NOMO-1 (cell line): Measurements from ENCODE around the gene LBH.
"Not testable (repeated sequence)": the region's sequence is repeated elsewhere in the genome, so short reads cannot be mapped to it uniquely, and the experiment has no call there.

ENCODE experiments used
- DNase-seq, 2 experiments: peaks; one replicate each; lab custom pipeline; 2025; ENCODE audit not compliant: unreplicated experiment in 2 of 2; lab: John Stamatoyannopoulos, UW

LBH gene

DNA sequence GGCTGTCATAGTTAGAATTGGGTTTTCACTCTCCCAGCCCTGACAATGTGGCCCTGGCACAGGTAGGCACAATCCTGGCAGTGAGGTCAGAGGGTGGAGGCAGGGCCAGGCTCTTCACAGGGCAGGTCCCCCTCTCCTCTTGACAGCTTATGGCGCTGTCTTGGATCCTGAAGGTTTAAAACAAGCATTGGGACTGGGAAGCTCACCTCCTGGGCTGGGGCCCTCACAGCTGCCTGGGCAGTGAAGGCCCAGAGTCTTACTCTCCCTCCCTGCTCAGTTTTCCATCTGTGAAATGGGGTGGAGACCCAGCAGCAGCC lies 23.3 kb downstream of the LBH start:
- DNase-seq: no peak

DNA sequence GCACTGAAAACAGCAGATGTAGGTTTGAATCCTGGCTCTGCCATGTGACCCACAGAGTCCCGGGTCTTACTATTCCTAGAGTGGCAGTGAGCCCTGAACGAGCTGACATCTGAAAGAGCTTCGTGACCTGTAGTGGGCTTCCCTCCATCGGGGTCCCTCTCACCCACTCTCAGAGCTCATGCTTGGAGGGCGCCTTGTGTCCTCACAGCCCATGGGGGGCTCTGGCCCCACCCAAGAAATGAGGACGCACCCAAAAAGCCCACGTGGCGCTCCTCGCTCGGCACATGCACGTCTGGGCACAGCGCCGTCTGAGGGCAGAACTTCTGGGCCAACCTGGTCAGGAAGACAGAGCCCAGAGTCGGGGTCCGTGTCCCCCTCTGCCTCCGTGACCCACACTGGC lies 23.7 kb downstream of the LBH start:
- no peak for DNase-seq

DNA sequence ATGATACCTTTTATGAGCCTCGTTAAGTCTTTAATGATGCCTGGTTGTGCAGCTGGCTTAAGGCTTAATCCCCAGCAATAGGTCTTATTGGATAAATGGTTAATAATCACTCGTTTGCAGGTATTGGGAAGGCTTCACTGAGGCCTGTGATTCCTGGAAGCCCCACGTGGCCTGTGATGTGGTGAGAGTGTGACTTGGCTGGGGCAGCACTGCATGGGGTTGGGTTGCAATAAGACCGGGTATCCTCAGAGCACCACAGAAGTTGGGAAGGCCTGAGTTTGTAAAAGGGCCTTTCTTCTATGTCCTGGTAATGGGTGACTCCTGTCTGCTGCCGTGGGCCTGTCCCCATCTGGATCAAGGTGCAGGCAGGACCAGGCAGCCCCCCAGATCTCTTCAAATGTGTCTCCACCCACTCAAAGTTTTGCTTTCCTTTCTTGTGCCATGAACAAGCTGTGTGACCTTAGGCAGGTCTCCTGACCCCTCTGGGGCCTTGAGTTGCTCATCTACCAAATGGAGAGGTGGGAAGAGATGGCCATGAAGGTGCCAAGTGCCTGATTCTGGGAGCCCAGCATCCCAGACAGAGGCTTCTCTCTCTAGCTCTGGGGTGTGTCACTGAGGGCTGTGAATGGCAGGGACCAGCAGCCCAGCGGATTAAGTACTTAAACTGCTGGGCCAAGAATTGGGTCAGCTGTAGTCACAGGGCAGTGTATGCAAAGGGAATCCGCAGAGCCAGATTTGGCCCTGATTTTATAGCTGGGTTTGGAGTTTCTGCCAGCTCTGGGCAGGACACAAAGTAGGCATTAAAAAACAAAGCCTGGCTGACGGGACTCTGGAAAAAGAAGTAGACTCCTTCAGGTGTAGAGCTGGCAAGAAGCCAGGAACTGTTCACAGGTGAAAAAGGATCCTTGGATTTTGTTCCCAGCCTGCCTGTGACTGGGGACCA lies 24.4 kb downstream of the LBH start:
- no peak for DNase-seq

DNA sequence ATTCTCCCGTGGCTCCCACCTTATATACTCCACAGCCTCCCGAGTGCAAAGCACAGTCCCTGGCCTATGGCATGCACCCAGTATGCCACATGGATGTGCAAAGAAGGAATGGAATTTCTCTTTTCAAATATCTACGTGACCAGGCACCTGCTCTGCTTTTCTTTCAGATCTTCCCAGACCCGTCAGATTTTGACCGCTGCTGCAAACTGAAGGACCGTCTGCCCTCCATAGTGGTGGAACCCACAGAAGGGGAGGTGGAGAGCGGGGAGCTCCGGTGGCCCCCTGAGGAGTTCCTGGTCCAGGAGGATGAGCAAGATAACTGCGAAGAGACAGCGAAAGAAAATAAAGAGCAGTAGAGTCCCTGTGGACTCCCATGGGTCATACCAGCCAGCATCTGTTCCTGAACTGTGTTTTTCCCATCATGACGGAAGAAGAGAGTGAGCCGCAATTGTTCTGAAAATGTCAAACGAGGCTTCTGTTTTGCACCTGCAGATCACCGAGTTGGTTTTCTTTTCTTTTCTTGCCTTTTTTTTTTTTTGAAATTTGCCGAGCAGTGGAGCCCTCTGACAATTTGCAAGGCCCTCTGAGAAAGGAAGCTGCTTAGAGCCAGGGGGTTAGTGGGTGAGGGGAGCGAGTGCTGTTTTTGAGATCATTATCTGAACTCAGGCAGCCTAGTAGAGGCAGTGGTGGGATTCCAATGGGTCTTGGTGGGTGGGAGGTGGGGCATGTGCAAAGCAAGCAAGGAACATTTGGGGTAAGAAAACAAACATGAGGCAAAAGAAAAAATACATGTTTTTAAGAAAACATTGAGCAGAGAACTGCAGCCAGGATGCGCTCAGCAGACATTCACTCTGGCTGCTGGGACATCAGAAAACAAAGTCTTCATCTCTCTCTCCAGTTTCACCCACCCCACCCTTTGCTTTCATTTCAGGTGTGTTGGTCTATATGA lies 26.2 kb downstream of the LBH start:
- DNase-seq: no peak

DNA sequence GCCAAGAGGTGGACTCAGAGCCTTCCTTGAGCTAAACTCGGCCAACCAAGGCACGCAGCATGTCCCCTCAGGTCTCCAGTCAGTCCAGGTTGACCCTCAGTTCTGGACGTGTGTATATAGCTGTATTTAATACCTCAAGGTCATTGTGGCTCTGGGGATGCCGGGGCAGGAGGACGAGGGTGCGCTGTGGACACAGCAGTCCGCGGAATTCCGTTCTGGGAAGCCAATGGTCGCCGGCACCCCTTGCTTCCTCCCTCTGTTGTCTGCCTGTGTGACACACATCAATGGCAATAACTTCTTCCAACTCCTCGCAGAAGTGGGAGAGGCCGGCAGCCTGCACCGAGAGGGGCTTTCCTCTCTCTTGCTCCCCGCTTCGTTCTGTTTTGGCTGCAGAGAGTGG lies 27.7 kb downstream of the LBH start:
- DNase-seq: no peak

DNA sequence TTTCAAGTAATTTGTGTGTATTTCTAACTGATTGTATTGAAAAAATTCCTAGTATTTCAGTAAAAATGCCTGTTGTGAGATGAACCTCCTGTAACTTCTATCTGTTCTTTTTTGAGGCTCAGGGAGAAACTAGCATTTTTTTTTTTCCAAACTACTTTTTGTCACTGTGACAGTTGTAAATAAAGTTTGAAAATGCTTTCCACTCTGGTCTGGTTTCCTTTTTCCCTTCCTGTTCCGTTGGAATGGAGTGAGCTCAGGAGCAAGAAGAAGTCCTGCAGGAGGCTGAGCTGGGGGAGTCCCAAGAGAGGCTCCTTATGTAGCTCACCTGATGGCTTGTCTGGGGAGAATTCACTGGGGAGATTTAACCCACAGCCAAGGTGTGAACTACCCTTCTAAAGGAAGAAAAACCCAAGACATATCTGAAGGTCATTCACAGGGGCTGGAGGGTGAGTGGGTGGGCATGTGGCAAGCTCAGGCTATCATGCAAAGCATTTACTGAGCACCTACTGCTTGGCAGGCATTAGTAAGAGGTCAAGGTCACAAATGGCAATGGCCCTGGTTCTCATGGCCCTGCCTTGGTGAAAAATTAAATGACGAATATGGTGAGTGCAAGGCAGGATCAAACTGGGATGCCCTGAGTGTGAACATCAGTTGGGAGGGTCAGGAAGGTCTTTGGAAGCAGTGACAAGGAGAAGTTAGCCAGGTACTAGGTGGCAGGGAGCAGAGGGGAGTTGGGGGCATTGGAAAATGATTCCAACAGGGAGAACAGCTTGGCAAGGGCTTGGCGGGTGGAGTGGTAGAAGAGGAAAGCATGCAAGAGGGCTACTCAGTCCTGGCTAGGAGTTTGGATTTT lies 28.7 kb downstream of the LBH start:
- no peak for DNase-seq

DNA sequence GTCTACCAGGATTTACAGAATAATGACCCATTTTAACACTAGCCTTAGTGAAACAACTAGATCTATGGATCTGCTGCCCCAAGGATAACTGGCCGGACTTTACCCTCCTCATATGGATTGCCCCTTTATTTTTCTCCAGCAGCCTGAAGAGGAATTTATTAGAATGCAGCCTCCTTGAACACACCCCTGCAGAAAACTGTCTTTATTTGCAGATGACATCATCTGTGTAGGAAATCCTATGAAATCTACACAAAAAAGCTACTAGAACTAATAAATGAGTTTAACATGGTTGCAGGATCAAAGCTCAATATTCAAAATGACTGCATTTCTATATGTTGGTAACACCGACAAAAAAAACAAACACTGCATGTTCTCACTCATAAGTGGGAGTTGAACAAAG lies 29.6 kb downstream of the LBH start:
- no peak for DNase-seq

DNA sequence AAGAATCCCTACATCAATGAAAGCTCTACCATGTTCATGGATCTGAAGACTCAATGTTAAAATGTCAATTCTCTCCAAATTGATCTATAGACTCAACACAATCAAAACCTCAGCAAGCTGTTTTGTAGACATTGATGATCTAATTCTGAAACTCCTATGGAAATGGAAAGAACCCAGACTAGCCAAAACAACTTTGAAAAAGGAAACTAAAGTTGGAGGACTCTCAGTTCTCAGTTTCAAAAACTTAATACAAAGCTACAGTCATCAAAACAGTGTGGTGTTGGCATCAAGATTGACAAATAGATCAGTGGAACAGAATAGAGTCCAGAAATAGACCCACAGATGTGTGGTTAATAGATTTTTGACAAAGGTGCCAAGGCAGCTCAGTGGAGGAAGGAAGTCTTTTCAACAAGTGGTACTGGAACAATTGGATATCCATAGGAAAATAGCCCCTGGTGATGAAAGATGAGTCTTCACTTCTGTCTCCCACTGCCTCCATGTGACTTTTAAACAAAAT lies 30.4 kb downstream of the LBH start:
- DNase-seq: no peak

DNA sequence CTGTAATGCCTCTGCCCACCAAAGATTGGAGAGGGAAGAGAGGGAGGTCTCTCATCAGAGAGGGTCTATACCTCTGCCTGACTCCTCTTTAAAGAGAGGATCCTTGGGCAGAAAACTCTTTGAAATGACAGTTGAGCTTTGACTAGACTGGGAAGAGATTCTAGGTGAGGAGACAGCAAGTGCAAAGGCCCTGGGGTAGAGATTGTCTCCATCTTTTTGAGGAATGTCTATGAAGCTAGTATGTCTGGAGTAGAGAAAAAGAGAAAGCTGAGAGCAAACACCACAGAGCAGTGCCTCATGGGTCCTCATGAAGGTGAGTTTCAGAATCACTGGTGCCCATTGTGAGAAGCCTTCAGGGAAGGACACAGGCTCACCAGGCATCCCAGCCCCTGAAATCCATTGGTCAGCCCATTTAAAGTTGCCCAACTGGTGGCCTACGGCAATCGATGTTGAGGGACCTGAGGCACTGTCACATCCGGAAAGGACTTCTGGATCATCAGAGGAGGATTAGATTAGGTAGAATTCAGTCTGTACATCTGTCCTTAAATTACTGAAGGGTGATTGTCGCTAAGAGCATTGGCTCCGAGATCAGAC lies 31.5 kb downstream of the LBH start:
- no peak for DNase-seq

DNA sequence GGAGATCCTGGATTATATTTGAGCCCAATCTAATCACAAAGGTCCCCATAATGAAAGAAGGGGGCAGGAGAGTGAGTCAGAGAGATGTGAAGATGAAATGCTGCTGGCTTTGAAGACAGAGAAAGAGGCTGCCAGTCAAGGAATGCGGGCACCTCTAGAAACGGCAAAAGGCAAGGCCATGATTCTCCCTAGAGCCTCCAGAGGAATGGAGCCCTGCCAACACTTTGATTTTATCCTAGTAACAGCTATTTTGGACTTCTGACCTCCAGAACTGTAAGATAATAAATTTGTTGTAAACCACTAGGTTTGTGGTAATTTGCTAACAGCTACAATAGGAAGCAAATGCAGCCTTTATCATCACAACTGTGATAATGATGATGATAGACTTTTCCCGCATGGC lies 32.9 kb downstream of the LBH start:
- DNase-seq: no peak

DNA sequence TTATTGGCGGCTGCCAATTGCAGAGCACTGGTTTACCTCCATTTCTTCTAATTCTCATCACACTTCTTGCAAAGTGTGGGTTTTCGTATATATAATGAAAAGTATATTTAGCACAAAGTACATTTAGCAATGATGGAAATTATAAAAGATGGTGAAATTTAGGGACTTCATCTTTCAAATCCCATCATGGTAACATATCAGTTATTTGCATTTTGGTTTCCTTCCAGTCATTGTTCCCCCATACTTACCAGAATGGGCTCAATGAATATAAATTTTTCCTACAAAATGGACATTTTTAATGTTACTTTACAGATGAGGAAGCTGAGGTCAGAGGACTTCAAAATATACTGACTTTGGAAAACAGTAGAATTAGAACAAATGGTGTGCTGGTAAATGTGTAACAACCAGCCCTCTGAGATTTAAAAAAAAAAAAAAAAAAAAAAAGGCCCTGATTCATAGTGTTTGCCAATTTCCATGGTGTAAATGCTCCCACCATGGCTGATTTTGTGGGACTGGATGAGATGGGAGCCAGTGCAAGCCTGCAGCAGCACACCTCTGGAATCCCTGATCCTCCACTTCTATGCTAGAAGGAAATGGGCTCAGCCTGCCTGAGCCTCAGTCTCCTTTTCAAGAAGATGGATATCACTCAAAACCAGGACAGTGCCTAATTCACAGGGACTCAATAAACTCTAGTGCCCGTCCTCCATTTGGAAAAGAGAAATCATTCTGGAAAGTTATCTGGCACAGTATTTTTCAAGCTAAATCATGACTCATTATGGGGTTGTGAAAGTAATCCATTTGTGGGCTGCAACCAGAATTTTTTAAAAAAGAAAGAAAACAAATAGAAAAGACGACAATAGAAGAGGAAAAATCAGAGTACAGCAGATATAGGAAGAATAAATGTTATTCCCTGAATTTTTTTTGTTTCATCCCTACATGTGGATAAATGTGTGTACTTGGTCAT lies 34.0 kb downstream of the LBH start:
- no peak for DNase-seq

DNA sequence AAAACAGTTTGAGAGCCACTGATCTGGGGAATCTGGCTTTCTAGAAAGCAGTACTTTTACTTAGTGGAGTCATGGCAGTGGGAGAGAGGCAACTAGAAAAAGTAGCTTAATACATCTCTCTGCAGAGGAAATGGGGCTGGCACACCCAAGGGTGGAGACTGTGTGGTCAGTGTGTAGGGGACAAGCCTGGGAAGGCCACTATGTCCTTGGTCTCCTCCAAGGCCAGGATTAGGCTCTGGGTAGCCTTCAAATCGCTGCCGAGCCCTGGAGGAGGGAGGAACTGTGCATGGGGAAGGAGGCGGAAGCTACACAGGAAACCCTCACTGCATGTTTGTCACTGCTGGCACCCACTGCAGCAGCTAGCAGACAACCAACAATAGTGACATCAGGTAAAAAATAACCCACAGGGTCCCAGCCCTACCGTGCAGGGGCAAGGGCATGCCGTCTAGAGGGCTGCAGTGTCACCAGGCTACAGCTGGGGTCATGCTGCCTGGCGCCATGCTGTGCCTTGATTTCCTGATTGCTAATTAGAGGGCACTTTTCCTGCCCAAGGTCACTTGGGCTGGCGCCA lies 34.8 kb downstream of the LBH start:
- DNase-seq: peak; percentile 7 to 45

DNA sequence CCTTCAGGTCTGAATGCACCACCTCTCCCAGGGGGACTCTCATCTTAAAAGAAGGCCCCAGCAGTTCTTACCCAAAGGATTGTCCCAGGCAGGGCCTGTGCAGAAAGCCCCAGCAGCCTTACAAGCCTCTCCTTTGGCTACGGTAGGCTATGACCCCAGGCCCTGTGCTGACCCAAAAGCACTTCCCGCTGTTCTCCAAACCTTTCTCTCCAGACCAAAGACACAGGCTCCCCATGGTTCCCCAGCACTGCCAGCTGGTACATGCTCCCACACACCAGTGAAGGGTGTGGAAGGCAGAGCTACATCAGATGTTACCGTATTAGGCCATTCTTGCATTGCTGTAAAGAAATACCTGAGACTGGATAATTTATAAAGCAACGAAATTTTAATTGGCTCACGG lies 35.4 kb downstream of the LBH start:
- no peak for DNase-seq

DNA sequence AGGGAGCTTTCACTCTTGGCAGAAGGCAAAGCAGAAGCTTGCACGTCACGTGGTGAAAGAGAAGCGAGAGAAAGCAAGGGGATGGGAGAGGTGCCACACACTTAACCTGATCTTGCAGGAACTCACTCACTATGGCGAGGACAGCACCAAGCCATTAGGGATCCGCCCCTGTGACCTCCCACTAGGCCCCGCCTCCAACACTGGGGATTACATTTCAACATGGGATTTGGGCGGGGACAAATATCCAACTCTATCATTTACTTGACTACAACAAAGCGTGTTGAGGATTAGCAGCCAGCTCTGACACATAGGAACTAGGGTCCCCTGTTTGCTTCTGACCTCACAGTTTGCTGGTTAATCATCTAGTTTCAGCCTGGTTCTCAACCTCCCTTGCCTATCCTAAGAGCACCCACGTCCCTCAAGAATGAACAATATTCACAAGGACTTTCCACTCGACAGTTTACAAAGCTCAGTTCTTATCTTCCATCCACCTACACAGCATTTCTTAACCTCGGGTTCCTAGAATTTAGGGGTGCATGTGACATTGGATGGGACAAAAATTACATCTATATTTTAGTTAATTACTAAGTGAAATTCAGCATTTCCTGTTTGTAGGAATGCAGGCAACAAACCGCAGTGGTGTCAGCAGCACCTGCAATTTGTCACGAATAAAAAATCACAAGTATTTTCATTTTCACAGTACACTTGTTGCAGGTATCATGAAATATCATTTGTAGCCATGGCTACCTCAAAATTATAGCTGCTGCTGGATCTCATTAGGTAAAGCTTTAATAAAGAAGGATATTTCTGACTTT lies 36.0 kb downstream of the LBH start:
- DNase-seq: no peak

DNA sequence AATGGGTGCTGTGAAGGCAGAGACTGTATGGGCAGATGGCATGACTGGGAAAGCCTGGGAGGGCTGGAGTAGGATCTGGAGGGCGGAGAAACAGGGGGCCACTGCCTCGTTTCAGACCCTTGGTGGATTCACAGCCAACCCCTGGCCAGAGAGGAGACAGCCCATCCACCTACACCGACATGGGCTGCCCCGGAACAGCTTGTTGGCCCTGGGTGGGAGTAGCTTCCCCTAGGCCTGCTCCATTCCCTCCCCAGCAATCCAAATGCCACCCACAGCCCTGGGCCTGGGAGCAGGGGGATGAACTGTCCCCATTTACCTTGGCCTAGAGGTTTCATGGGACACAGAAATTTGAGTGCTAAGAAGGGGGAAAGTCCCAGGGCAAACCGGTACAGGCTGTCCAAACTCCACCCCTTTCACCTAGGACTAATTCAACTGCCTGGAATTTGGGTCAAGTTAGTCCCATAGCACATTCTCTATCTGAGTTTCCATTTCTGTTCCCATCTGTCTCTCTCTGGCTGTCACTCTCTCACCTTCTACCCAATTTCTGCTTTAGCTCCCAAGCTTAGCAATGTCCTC lies 37.0 kb downstream of the LBH start:
- no peak for DNase-seq

DNA sequence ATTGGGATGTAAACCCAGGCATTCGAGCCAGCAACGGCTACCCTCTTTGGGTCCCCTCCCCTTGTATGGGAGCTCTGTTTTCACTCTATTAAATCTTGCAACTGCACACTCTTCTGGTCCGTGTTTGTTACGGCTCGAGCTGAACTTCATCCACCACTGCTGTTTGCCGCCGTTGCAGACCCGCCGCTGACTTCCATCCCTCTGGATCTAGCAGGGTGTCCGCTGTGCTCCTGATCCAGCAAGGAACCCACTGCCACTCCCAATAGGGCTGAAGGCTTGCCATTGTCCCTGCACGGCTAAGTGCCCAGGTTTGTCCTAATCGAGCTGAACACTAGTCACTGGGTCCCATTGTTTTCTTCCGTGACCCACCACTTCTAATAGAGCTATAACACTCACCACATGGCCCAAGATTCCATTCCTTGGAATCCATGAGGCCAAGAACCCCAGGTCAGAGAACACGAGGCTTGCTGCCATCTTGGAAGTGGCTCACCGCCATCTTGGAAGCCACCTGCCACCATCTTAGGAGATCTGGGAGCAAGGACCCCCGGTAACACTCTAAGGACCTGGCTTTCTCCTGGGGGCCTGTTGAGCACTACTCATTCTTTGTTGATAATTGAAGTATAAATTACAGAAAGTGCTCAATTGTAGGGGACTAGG lies 37.9 kb downstream of the LBH start:
- DNase-seq: not testable (repeated sequence)

DNA sequence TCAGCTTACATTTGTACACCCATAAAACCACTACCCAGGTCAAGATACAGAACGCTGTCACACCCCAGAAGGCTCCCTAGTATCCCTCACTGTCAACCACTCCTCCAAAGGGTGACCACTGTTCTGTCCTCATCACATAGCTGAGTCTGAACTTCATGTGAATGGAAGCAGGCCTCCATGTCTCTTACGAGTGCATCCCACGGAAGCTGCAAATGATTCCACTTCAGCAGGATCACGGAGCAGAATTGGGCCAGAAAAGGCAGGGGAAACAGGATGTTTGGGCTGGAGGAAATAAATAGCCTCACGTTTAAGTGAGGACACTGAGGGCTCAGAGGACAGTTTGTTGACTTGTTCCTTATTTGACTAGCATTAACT lies 38.4 kb downstream of the LBH start:
- DNase-seq: no peak
